ENCODE measurements around the gene NDC1.

Gene NDC1

DNA sequence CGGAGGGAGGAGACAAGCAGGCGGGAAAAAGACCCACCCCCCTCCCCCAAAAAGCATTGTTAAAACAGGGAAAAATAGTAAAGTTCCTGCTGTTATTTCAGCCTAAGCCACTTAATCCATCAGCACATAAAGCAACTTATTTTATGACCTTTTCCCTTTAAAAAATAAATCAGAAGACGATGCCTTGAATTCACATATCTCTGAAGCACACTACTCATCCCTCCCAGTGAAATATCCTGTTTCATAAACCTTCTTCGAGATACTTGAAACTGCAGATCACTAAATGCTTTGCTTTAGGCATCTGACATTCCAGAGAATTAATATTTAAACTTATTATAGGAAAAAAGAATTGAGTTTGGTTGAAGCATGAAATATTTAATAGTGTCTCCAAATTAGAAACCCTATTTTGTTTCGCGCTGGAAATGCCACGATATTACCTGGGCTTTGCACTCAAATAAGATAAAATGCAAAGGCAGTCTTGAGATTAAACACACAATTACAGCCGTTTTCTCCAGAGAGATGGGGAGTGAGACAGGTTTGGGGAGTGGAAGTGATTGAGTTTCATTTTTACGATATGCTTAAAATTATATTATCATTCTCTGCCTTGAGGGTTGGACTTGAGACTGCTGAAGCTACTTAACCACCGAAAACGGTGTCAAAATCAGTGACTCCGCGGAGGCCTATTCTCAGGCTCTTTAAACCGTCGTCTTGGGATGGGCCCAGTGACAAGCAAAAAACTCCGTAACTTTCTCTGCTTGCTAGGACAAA lies 108.5 kb downstream of the NDC1 start:
- DNase-seq = no peak

DNA sequence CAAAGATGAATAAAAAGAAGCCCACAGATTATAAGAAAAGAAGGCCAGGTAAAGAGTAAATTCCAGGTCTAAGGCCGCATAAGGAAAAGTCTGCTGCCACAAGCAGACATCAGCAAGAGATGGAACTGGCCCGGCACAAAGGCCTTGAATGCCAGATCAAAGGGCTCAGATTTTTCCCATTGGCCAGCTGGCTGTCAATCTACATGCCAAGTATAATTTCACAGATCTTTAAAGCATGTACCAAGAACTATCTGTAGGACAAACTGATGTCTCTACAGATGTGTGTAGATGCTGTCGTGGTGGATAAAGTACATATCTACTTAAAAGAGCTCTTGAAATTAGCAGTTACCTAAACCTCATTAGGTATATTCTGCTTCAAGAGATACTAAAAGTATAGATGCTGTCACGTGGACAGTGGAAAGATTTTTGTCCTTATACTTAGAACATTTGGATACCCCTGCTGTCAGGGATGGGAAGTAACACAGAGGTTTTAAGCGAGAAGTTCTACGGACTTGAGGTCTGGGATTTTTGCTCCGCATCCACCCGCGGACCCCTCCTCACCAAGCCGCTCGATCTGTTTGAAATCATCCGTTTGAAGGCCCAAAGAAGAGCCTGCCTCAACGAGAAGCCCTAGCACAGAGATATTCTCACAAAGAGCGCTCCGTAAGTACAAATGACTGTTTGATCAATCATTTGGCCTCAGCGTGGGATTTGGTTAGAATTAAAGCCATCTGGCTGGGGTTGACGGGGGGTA lies 109.2 kb downstream of the NDC1 start:
- no peak for DNase-seq

DNA sequence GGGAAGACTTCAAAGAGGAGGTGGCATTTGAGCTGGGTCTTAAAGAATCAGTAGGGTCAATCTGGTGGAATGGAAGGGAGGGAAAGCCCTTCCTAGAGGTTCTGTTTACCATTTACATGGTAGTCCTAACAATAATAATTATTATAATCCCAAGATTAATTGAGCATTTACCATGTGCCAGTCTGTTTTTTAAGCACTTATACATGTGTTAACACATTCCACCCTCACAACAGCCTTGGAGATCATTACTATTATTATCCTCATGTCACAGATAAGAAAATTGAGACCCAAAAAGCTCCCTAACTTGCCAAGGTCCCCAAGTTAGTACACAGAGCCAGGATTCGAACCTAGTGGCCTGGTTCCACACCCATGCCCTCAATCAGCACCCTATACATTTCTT lies 109.9 kb downstream of the NDC1 start:
- DNase-seq = no peak

DNA sequence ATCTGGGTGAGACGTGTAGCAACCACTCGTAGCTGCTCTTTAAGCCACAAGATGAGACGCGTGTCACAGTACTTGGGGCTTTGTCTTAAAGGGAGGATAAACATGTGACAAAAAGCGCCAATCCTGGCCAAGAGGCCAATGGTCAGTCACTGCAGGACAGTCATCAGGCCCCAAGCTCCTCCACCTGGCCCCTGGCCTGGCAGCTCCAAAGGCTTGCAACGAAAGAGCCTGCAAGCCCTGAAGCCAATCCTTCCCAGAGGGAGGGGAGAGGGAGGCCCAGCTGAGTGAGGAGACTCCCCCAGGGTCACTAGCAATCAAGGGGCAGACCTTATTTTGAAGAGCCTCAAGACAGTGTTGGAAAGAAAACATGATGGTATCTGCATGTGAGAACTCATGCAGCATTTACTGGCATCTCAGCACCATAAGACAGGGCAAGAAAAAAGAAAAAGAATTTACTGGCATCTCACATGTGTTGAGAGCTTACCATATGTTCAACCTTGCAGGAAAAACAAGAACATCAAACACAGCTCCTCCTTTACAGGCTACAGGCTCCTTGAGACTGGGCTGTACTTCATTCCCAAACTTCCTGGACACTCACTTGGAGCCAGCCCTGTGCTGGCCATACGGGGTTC lies 110.5 kb downstream of the NDC1 start:
- DNase-seq = no peak

DNA sequence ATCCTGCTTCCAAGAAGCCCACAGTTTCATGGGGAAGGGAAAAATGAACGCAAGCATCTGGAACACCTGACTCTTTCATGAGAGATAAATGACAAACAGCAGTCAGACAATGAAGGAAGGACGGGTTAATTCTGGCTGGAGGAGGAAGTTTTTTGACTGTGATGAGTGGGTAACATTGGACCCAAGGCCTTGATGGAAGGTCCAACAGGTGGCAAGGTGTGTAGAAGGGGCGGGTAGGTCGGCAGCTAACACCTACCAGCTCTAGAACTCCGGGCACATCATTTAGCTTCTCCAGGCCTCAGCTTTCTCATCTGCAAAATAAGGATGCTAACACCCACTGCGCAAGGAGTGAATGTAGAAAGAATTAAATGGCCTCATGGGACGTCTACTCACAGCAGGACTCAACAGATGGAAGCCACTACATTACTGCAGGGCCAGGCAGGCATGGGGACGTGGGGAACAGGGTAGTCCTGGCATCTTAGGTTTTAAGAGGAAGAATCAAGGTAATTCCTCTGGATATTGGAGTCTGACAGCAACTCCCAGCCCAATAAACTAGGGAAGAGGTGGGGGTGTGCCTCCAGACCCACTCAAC lies 112.0 kb downstream of the NDC1 start:
- no peak for DNase-seq

DNA sequence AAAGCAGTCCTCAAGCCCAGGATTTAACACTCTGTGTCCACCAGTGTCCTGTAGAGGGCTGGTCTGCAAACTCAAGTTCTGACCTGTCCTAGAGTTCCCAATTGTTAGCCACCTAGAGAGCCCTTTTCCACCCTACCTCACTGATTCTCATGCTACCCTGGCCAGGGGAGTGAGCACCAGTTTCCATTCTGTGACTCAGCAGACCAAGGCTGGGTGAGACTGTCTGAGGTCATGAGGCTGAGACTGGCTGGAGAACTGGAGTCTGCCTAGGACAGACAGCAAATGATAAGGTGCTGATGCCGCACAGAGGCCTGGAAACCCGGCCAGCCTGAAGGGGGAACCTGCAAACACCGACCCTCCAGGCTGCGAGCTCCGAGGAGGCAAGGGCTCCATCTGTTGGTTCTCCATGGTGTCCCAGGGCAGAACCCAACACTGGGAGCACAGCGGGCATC lies 112.8 kb downstream of the NDC1 start:
- peak in 1 of 2 experiments; percentile 43 for DNase-seq

DNA sequence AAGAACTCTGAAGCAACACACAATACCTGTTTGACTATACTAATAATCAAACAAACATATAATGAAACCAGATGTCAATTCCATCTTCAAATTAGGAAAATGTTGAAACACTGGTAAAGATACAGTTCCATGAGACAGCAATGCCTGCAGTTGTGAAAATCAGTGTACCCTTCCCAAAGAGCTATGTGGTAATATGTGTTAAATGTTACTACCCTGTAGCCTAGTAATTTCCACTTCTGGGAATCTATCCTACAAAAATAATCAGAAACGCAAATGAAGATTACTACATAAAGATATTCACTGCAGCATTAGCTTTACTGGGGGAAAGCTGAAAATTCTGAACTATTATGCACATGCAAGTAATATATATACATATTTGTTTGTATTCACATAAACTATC lies 116.1 kb downstream of the NDC1 start:
- no peak for DNase-seq

DNA sequence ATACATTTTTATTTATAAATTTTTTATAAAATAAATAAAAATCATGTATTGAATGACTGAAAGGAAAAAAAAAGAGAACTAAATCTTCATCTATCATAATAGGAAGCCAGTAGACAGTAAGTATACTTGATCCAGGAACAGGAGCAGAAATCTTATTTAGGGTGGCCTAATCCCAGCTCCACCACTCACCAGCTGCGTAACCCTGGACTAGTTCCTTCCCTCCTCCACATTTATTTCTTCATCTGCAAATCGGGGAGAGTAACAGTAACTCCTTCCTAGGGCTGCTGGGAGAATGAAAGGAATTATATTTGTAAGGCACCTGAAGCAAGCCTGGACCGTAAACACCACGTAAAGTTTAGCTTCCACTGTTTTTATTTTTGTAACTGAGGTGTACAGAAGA lies 117.0 kb downstream of the NDC1 start:
- no peak for DNase-seq

DNA sequence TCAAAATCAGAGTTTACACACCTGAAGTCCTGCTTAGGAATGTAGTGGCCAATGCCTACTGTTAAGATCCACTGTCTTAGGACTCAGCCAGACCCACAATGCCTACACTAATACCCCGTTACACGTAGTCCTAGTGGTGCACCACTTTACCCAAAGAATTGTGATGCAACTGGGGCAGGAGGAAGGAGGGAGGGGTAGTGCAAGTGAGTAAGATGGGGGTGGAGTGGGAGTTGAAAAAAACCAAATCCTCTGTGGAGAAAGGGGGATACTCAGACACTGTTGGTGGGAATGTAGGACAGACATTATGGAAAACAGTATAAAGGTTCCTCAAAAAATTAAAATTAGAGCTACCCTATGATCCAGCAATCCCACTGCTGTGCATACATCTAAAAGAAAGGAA lies 118.6 kb downstream of the NDC1 start:
- DNase-seq = no peak

DNA sequence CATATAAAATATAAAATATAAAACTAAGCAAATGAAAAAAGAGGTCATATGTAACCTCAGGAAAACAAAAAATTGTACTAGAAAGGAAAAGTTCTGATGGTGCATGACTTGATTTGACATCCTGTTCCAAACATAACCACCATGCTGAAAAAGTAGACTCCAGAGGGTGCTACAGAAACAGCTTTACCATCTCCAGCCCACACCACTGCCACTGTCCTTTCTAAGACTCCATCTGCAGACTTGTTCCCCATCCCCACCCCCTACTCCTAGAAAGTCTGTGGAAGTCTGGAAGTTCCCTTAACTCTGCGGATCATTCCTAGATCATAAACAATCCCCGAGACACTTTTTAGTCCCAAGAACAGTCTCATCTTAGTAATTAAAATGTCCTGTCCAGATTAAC lies 119.7 kb downstream of the NDC1 start:
- DNase-seq = no peak

DNA sequence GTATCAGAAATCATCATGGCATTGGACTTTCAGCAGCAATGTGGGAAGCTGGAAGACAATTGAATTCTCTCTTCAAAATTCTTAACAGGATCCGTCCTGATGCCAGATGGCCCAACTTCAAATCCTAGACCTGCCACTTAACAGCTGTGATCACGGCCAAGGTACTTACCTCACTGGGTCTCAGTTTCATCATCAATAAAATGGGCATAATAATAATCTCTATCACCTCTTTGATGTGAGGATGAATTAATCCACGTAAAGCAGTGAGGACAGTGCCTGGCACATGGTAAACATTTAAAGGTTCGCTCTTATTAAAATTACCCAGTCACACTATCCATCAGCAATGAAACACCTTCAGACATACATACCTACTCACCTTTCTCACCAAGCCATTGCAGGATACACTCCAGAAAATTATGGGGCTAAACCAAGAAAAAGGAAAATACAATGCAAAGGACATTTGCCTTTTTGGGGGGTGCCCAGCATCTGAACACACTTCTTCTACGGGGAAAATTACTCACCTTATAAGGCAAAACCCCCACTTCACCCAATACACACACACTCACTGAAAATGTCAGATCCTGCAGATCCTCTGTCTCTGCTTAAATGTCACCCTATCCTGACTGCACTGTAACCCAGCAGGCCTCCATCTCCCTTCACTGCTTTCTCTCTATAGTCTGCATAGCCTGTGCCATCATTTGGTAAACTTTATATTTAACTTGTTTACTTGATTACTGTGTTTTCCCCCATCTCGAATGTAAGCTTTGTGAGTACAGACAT lies 120.9 kb downstream of the NDC1 start:
- DNase-seq = no peak

DNA sequence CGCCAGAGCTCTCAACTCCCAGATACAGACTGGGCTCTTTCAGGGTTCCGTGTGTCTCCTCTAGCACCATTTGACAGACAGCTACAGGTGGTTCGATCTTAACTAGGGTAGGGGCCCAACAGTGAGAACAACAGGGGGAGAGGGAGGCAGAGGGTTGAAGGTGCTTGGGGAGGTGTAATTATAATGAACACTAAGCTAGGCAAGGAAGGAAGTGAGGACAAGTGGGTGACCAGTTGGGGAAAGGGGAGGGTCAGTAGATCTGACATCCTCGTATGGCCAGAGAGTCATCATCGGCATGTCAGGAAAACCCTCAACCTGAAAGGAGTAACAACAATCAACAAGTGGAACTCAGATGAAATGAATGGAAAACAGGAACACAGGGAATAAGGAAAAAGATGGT lies 121.9 kb downstream of the NDC1 start:
- DNase-seq = no peak

DNA sequence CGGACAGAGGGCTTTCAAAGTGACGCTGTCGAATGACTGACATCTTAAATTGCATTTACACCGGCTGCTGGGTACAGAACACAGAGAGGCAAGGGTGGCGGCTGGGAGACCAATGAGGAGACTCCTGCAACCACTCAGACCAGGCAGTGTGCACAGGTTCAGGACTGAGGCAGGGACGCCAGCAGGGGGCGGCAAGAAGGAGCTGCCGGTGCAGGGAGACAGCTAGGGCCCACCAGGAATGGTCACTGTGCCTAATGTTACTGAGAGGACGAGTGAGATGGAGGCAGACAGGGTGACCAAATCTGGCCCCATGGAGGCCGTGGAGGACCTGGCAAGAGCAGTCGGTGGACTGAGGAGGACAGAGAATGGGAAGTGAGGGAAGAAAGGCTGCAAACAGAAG lies 122.6 kb downstream of the NDC1 start:
- peak; percentile 12 to 42 for DNase-seq

Measured in Kasumi-1 (cell line).